HG02642 (cell line): ENCODE results near the gene CAV3.

Experiments used
- ATAC-seq: cut with Tn5 transposase; IDR thresholded peaks from one replicate; pipeline ENCODE4 v1.9.1; 2021; ENCODE audit warnings: mild to moderate bottlenecking; ENCODE audit not compliant: unreplicated experiment, poor library complexity

Gene CAV3

DNA sequence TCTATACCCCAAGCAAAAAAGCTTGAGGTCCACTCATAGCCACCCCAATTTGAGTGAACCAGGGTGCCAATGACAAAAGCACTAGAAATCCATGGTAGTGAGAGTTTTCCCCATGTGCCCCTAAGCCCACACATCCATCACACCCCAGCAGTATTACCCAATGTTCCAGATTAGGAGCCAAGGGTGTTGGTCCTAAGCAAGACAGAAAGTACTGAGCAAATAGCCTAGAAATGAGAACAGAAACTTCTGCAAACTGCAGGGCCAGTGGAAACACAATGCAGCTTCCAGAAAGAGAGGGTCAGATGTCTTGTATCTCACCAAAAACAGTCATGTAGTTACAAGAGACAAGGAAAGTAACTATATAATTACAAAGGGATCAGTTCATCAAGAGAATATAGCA lies 46.7 kb downstream of the CAV3 start:
- ATAC-seq, result no peak

GRCh38 chr3:8784676-8785435 lies 51.3 kb downstream of the CAV3 start:
- ATAC-seq, result no peak

- no peak for ATAC-seq
These were observed 56.9 kb downstream of the CAV3 start for GRCh38 chr3:8790529-8790928.

- ATAC-seq, result no peak
These were observed 59.6 kb downstream of the CAV3 start for GRCh38 chr3:8793242-8793641.

GRCh38 chr3:8794247-8794646 lies 60.6 kb downstream of the CAV3 start:
- ATAC-seq, result no peak
